ENCODE data around the gene OGDHL. TPM values are rescaled to one million over a fixed set of nuclear protein-coding genes. Genes with fewer than 3 reads are reported as not detected.

OGDHL gene
- total RNA-seq, 2 experiments from 2014 or later, result 0.12 to 0.37 TPM

- Mint-ChIP-seq H3K36me3 (ENCODE audit: low read depth) (no peaks in the 10 kb centered on the region), H3K27ac (no peak overlapping the region), H3K4me1 (ENCODE audit: low read depth) (no peaks in the 10 kb centered on the region), H3K9me3 (no peaks in the 10 kb centered on the region), H3K4me3 (no peak overlapping the region), H3K27me3 (ENCODE audit: low read depth) (no peaks in the 10 kb centered on the region)
- intact Hi-C loops (cut with micrococcal nuclease), result no loop called here
- no peak for DNase-seq
- CTCF ChIA-PET, result no interaction called here
These were observed 18.6 kb downstream of the OGDHL start for GRCh38 chr10:49743464-49744075.

- intact Hi-C loops (cut with micrococcal nuclease), result no loop called here
- H3K4me1 Mint-ChIP-seq (ENCODE audit: low read depth), result no peaks in the 10 kb centered on the region
- CTCF ChIA-PET, result no interaction called here
- no peak for DNase-seq
- H3K36me3 Mint-ChIP-seq (ENCODE audit: low read depth), result no peaks in the 10 kb centered on the region
- no peak overlapping the region for H3K4me3 Mint-ChIP-seq
- H3K9me3 Mint-ChIP-seq, result no peaks in the 10 kb centered on the region
- H3K27ac Mint-ChIP-seq, result no peak overlapping the region
- no peaks in the 10 kb centered on the region for H3K27me3 Mint-ChIP-seq (ENCODE audit: low read depth)
These were observed 19.2 kb downstream of the OGDHL start for GRCh38 chr10:49742683-49743463.

- H3K27ac Mint-ChIP-seq, result no peak overlapping the region
- no peaks in the 10 kb centered on the region for H3K9me3 Mint-ChIP-seq
- no peak overlapping the region for H3K4me3 Mint-ChIP-seq
- H3K27me3 Mint-ChIP-seq (ENCODE audit: low read depth), result no peaks in the 10 kb centered on the region
- CTCF ChIA-PET, result no interaction called here
- intact Hi-C loops (cut with micrococcal nuclease), result no loop called here
- H3K4me1 Mint-ChIP-seq (ENCODE audit: low read depth), result no peaks in the 10 kb centered on the region
- H3K36me3 Mint-ChIP-seq (ENCODE audit: low read depth), result no peaks in the 10 kb centered on the region
- no peak for DNase-seq
These were observed 20.8 kb downstream of the OGDHL start for GRCh38 chr10:49741108-49741995.

GRCh38 chr10:49740346-49741107, 21.6 kb downstream of the OGDHL start:
- Mint-ChIP-seq H3K4me3 (no peak overlapping the region), H3K4me1 (ENCODE audit: low read depth) (no peaks in the 10 kb centered on the region), H3K27me3 (ENCODE audit: low read depth) (no peaks in the 10 kb centered on the region), H3K27ac (no peak overlapping the region), H3K36me3 (ENCODE audit: low read depth) (no peaks in the 10 kb centered on the region), H3K9me3 (no peaks in the 10 kb centered on the region)
- CTCF ChIA-PET, result no interaction called here
- no peak for DNase-seq
- intact Hi-C loops (cut with micrococcal nuclease), result no loop called here

- Mint-ChIP-seq H3K9me3 (no peaks in the 10 kb centered on the region), H3K36me3 (ENCODE audit: low read depth) (no peaks in the 10 kb centered on the region), H3K27me3 (ENCODE audit: low read depth) (no peaks in the 10 kb centered on the region), H3K4me3 (no peak overlapping the region), H3K4me1 (ENCODE audit: low read depth) (no peaks in the 10 kb centered on the region), H3K27ac (no peak overlapping the region)
- CTCF ChIA-PET, result interaction anchor here (0.6 kb wide), 1 partner anchor 175 kb away, joined by 3 read pairs; no protein-coding TSS in a partner anchor
- no peak for DNase-seq
- intact Hi-C loops (cut with micrococcal nuclease), result no loop called here
These were observed 22.7 kb downstream of the OGDHL start for GRCh38 chr10:49739426-49739825.

- DNase-seq, result no peak
These were observed 23.3 kb downstream of the OGDHL start for GRCh38 chr10:49738616-49739360.

GRCh38 chr10:49737474-49738201, 24.5 kb downstream of the OGDHL start:
- H3K36me3 Mint-ChIP-seq (ENCODE audit: low read depth), result no peaks in the 10 kb centered on the region
- H3K27me3 Mint-ChIP-seq (ENCODE audit: low read depth), result no peaks in the 10 kb centered on the region
- no peak for DNase-seq
- no peak overlapping the region for H3K4me3 Mint-ChIP-seq
- intact Hi-C loops (cut with micrococcal nuclease), result no loop called here
- CTCF ChIA-PET, result interaction anchor here (0.6 kb wide), 1 partner anchor 12 kb away, joined by 3 read pairs; no protein-coding TSS in a partner anchor
- H3K27ac Mint-ChIP-seq, result no peak overlapping the region
- H3K4me1 Mint-ChIP-seq (ENCODE audit: low read depth), result no peaks in the 10 kb centered on the region
- no peaks in the 10 kb centered on the region for H3K9me3 Mint-ChIP-seq

More at GRCh38 chr10:49738616-49739360, 23.3 kb downstream of the OGDHL start:
- no peak overlapping the region for H3K4me3 Mint-ChIP-seq
- H3K27me3 Mint-ChIP-seq (ENCODE audit: low read depth), result no peaks in the 10 kb centered on the region
- intact Hi-C loops (cut with micrococcal nuclease), result no loop called here
- no peaks in the 10 kb centered on the region for H3K9me3 Mint-ChIP-seq
- CTCF ChIA-PET, result interaction anchor here (0.6 kb wide), 1 partner anchor 176 kb away, joined by 3 read pairs; no protein-coding TSS in a partner anchor
- no peaks in the 10 kb centered on the region for H3K4me1 Mint-ChIP-seq (ENCODE audit: low read depth)
- H3K36me3 Mint-ChIP-seq (ENCODE audit: low read depth), result no peaks in the 10 kb centered on the region
- no peak overlapping the region for H3K27ac Mint-ChIP-seq

GRCh38 chr10:49736564-49737113, 25.5 kb downstream of the OGDHL start:
- CTCF ChIA-PET, result no interaction called here
- no peak overlapping the region for H3K27ac Mint-ChIP-seq
- no peaks in the 10 kb centered on the region for H3K36me3 Mint-ChIP-seq (ENCODE audit: low read depth)

GRCh38 chr10:49735848-49736563, 26.1 kb downstream of the OGDHL start:
- Mint-ChIP-seq H3K9me3 (no peaks in the 10 kb centered on the region), H3K27ac (no peak overlapping the region), H3K36me3 (ENCODE audit: low read depth) (no peaks in the 10 kb centered on the region), H3K4me3 (no peak overlapping the region), H3K4me1 (ENCODE audit: low read depth) (no peaks in the 10 kb centered on the region), H3K27me3 (ENCODE audit: low read depth) (no peaks in the 10 kb centered on the region)
- CTCF ChIA-PET, result no interaction called here
- DNase-seq, result no peak
- intact Hi-C loops (cut with micrococcal nuclease), result no loop called here

More at GRCh38 chr10:49736564-49737113, 25.5 kb downstream of the OGDHL start:
- Mint-ChIP-seq H3K9me3 (no peaks in the 10 kb centered on the region), H3K4me1 (ENCODE audit: low read depth) (no peaks in the 10 kb centered on the region), H3K4me3 (no peak overlapping the region), H3K27me3 (ENCODE audit: low read depth) (no peaks in the 10 kb centered on the region)
- intact Hi-C loops (cut with micrococcal nuclease), result no loop called here
- no peak for DNase-seq

GRCh38 chr10:49735161-49735560, 27.0 kb downstream of the OGDHL start:
- no peak overlapping the region for H3K27ac Mint-ChIP-seq
- intact Hi-C loops (cut with micrococcal nuclease), result no loop called here
- no peaks in the 10 kb centered on the region for H3K4me1 Mint-ChIP-seq (ENCODE audit: low read depth)
- H3K36me3 Mint-ChIP-seq (ENCODE audit: low read depth), result no peaks in the 10 kb centered on the region
- no peak overlapping the region for H3K4me3 Mint-ChIP-seq
- no peaks in the 10 kb centered on the region for H3K9me3 Mint-ChIP-seq
- CTCF ChIA-PET, result no interaction called here
- no peaks in the 10 kb centered on the region for H3K27me3 Mint-ChIP-seq (ENCODE audit: low read depth)
- DNase-seq, result no peak
